K562 (cell line): ENCODE measurements around the gene TLNRD1. TPM values are rescaled to one million over a fixed set of nuclear protein-coding genes. Genes with fewer than 3 reads are reported as not detected.
A peak's percentile ranks its signal among the peaks of the same experiment; 100 is the strongest.

ENCODE experiments used
- BACH1 ChIP-seq: fragments of 200-800 bp; sonication (Bioruptor generic); IDR thresholded peaks from 2 replicates; pipeline ENCODE4 v1.6.1; 2016; ENCODE audit warnings: missing genetic modification characterization, missing compliant biosample characterization
- CREBBP ChIP-seq: IDR thresholded peaks from one replicate; pipeline ENCODE4 v1.6.1; 2012; ENCODE audit warnings: low read depth, mild to moderate bottlenecking, control low read depth, inconsistent platforms, low read length
- CTBP1 ChIP-seq: fragments of 450-650 bp; IDR thresholded peaks from 2 replicates; pipeline ENCODE4 v1.6.1; 2016; ENCODE audit warnings: borderline replicate concordance
- CXXC5 ChIP-seq: fragments of 250-450 bp; sonication (Bioruptor Pico); IDR thresholded peaks from 2 replicates; pipeline ENCODE4 v1.8.0; 2022; ENCODE audit warnings: inconsistent platforms, mild to moderate bottlenecking, moderate library complexity
- HDAC3 ChIP-seq: fragments of 450-650 bp; IDR thresholded peaks from 2 replicates; pipeline ENCODE4 v1.6.1; 2018; ENCODE audit warnings: borderline replicate concordance, mild to moderate bottlenecking, moderate library complexity; ENCODE audit not compliant: partially characterized antibody
- MXI1 ChIP-seq: IDR thresholded peaks from 2 replicates; pipeline ENCODE4 v1.6.1; 2011; ENCODE audit warnings: low read depth, mild to moderate bottlenecking, improper control_type of control experiment, low read length
- RCOR1 ChIP-seq, 2 experiments: IDR thresholded peaks; 2 replicates each; pipeline ENCODE4 v1.6.1; 2012; ENCODE audit warnings: low read depth in 2 of 2, low read length in 2 of 2, borderline replicate concordance in 1 of 2, improper control_type of control experiment in 1 of 2
- XRCC3 ChIP-seq: fragments of 450-650 bp; IDR thresholded peaks from 2 replicates; pipeline ENCODE4 v1.6.1; 2017; ENCODE audit warnings: mild to moderate bottlenecking, moderate library complexity
- ZBTB8A ChIP-seq: fragments of 450-650 bp; IDR thresholded peaks from 2 replicates; pipeline ENCODE4 v1.6.1; 2018; ENCODE audit warnings: mild to moderate bottlenecking, moderate library complexity; ENCODE audit not compliant: partially characterized antibody
- ZNF57 ChIP-seq: fragments of 450-650 bp; formaldehyde crosslinking; IDR thresholded peaks from 2 replicates; pipeline ENCODE4 v1.4.0; 2020; ENCODE audit warnings: mild to moderate bottlenecking, moderate library complexity
- ZNF668 ChIP-seq: fragments of 250-450 bp; sonication (Bioruptor Pico); IDR thresholded peaks from 2 replicates; pipeline ENCODE4 v1.8.0; 2022; ENCODE audit warnings: mild to moderate bottlenecking, inconsistent platforms
- polyA plus RNA-seq, 8 experiments: library from polyadenylated mRNA; depleted of rRNA in 4 of 8; stranded (reverse) in 5 of 8; unstranded in 3 of 8; fragments of >200 nt; fragmentation: Nextera tagmentation in 2 of 8; fragmentation: Illumina TruSeq in 1 of 8; extraction: Ambion mirVana in 2 of 8; extraction: Trizol in 1 of 8; gene quantifications; 2 replicates each; pipeline versions ENCODE4 v1.2.1 to v1.2.3, GENCODE V29; 2011 to 2014; ENCODE audit warnings: inconsistent platforms in 1 of 8, missing spikeins in 1 of 8
- total RNA-seq, 7 experiments: library from RNA; depleted of rRNA in 6 of 7; stranded (reverse); fragments of >200 nt in 6 of 7; fragmentation: Illumina TruSeq in 2 of 7; extraction: Trizol in 2 of 7; gene quantifications; 2 replicates each; pipeline versions ENCODE4 v1.2.1 to v1.2.3, GENCODE V29; 2011 to 2021; ENCODE audit warnings: low replicate concordance in 1 of 7
- TF ChIP-seq, protein P1 (sequence below): sonication (generic); formaldehyde crosslinking; IDR thresholded peaks from 2 replicates; pipeline ENCODE4 v1.8.0; 2022; ENCODE audit warnings: missing genetic modification reagents, mild to moderate bottlenecking, moderate library complexity, borderline replicate concordance
- TF ChIP-seq, protein P2 (sequence below): fragments of 450-650 bp; IDR thresholded peaks from 2 replicates; pipeline ENCODE4 v1.6.1; 2016; ENCODE audit warnings: antibody characterized with exemption
- TF ChIP-seq, protein P3 (sequence below): fragments of 450-650 bp; IDR thresholded peaks from 2 replicates; pipeline ENCODE4 v1.6.1; 2017; ENCODE audit warnings: antibody characterized with exemption, mild to moderate bottlenecking
- TF ChIP-seq, protein P4 (sequence below), 2 experiments: fragments of 450-650 bp; IDR thresholded peaks; 2 replicates each; pipeline ENCODE4 v1.6.1; 2016
- TF ChIP-seq, protein P5 (sequence below): fragments of 250-450 bp; sonication (Bioruptor Pico); IDR thresholded peaks from 2 replicates; pipeline ENCODE4 v1.4.0; 2020; ENCODE audit warnings: mild to moderate bottlenecking, moderate library complexity

TLNRD1 gene
- total and polyA plus RNA-seq, 9 of the 15 experiments (the other 6 are each of a cell fraction or from before 2014, with no cell fraction given): 1.1 to 33.1 (median 5.7) TPM

DNA sequence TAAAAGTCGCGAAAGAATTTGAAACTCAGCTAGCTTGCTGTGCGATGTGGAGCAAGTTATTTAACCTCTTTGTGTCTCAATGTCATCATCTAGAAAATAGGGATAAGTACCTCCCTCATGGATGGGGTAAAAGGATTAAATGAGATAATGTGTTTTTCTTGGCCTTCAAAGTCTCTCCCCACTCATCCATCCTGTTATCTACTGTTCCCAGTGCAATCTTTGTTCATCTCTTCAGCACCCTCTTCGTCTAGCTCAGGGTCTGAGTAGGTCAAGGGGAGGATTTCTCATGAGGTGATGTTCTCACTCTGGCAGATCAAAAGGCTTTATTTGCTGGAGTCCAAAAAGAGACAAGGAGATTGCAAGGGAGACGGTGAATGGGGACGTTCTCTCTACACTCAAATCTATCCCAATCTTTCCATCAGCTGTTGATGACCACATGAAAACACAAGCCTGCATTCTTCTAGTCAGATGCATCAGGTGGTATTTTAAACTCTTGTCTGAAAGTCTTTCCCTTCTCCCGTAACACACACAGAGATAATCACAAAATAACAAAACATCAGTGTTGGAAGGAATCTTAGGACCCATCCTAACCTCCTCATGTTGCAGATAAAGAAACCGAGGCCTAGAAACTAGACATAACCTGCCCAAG, 12.5 kb upstream of the TLNRD1 start (continued):
- TF ChIP-seq MXI1 (no peak), CREBBP (no peak), ZBTB8A (no peak), BACH1 (tag) (no peak), RCOR1 (IDR thresholded peaks at IDR 0.05; ENCODE audit: borderline replicate concordance in 1 of 2, low read depth in 2 of 2, low read length in 2 of 2) (peak in 1 of 2 experiments; percentile 47; a peak in 1 of 4 replicates), ZNF57 (CRISPR knock-in tag) (no peak), CTBP1 (no peak), XRCC3 (no peak), ZNF668 (CRISPR knock-in tag) (no peak), CXXC5 (CRISPR knock-in tag) (peak; percentile 12; the same call in 1 of the 2 replicates), HDAC3 (no peak)
- TF ChIP-seq, protein P1, sequence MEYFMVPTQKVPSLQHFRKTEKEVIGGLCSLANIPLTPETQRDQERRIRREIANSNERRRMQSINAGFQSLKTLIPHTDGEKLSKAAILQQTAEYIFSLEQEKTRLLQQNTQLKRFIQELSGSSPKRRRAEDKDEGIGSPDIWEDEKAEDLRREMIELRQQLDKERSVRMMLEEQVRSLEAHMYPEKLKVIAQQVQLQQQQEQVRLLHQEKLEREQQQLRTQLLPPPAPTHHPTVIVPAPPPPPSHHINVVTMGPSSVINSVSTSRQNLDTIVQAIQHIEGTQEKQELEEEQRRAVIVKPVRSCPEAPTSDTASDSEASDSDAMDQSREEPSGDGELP (CRISPR knock-in tag): peak; percentile 33; the same call in 1 of the 2 replicates
- TF ChIP-seq, protein P2, sequence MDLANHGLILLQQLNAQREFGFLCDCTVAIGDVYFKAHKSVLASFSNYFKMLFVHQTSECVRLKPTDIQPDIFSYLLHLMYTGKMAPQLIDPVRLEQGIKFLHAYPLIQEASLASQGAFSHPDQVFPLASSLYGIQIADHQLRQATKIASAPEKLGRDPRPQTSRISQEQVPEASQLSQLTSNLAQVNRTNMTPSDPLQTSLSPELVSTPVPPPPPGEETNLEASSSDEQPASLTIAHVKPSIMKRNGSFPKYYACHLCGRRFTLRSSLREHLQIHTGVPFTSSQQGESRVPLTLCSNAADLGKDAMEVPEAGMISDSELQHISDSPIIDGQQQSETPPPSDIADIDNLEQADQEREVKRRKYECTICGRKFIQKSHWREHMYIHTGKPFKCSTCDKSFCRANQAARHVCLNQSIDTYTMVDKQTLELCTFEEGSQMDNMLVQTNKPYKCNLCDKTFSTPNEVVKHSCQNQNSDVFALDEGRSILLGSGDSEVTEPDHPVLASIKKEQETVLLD: no peak
- TF ChIP-seq, protein P3, sequence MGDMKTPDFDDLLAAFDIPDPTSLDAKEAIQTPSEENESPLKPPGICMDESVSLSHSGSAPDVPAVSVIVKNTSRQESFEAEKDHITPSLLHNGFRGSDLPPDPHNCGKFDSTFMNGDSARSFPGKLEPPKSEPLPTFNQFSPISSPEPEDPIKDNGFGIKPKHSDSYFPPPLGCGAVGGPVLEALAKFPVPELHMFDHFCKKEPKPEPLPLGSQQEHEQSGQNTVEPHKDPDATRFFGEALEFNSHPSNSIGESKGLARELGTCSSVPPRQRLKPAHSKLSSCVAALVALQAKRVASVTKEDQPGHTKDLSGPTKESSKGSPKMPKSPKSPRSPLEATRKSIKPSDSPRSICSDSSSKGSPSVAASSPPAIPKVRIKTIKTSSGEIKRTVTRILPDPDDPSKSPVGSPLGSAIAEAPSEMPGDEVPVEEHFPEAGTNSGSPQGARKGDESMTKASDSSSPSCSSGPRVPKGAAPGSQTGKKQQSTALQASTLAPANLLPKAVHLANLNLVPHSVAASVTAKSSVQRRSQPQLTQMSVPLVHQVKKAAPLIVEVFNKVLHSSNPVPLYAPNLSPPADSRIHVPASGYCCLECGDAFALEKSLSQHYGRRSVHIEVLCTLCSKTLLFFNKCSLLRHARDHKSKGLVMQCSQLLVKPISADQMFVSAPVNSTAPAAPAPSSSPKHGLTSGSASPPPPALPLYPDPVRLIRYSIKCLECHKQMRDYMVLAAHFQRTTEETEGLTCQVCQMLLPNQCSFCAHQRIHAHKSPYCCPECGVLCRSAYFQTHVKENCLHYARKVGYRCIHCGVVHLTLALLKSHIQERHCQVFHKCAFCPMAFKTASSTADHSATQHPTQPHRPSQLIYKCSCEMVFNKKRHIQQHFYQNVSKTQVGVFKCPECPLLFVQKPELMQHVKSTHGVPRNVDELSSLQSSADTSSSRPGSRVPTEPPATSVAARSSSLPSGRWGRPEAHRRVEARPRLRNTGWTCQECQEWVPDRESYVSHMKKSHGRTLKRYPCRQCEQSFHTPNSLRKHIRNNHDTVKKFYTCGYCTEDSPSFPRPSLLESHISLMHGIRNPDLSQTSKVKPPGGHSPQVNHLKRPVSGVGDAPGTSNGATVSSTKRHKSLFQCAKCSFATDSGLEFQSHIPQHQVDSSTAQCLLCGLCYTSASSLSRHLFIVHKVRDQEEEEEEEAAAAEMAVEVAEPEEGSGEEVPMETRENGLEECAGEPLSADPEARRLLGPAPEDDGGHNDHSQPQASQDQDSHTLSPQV: no peak
- TF ChIP-seq, protein P4, sequence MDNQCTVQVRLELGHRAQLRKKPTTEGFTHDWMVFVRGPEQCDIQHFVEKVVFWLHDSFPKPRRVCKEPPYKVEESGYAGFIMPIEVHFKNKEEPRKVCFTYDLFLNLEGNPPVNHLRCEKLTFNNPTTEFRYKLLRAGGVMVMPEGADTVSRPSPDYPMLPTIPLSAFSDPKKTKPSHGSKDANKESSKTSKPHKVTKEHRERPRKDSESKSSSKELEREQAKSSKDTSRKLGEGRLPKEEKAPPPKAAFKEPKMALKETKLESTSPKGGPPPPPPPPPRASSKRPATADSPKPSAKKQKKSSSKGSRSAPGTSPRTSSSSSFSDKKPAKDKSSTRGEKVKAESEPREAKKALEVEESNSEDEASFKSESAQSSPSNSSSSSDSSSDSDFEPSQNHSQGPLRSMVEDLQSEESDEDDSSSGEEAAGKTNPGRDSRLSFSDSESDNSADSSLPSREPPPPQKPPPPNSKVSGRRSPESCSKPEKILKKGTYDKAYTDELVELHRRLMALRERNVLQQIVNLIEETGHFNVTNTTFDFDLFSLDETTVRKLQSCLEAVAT (IDR thresholded peaks at IDR 0.05): no peak
- TF ChIP-seq, protein P5, sequence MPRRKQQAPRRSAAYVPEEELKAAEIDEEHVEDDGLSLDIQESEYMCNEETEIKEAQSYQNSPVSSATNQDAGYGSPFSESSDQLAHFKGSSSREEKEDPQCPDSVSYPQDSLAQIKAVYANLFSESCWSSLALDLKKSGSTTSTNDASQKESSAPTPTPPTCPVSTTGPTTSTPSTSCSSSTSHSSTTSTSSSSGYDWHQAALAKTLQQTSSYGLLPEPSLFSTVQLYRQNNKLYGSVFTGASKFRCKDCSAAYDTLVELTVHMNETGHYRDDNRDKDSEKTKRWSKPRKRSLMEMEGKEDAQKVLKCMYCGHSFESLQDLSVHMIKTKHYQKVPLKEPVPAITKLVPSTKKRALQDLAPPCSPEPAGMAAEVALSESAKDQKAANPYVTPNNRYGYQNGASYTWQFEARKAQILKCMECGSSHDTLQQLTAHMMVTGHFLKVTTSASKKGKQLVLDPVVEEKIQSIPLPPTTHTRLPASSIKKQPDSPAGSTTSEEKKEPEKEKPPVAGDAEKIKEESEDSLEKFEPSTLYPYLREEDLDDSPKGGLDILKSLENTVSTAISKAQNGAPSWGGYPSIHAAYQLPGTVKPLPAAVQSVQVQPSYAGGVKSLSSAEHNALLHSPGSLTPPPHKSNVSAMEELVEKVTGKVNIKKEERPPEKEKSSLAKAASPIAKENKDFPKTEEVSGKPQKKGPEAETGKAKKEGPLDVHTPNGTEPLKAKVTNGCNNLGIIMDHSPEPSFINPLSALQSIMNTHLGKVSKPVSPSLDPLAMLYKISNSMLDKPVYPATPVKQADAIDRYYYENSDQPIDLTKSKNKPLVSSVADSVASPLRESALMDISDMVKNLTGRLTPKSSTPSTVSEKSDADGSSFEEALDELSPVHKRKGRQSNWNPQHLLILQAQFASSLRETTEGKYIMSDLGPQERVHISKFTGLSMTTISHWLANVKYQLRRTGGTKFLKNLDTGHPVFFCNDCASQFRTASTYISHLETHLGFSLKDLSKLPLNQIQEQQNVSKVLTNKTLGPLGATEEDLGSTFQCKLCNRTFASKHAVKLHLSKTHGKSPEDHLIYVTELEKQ (CRISPR knock-in tag): no peak
